GM21737 (cell line): ENCODE results near the gene OLR1.

Experiments used
- ATAC-seq: cut with Tn5 transposase; IDR thresholded peaks from one replicate; pipeline ENCODE4 v1.9.1; 2021; ENCODE audit warnings: mild to moderate bottlenecking, moderate library complexity; ENCODE audit not compliant: unreplicated experiment

OLR1 gene

DNA sequence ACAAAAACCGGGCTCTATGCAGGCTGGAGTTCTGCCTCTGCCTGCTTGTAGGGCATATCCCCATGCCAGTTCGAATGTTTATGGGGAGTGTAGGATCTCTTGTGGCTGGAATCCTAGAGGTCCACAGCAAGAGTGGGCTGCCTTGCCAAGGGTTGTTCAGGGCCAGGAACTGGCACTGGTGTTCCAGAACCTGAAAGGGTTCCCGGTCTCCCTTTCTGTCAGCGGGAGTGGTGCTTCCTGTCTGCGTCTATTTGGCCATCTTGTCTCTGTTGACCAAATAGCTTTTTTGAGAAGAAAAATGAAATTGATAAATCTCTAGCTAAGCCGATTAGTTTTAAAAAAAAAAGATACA is 17.8 kb downstream of the OLR1 start:
- ATAC-seq, result no peak

DNA sequence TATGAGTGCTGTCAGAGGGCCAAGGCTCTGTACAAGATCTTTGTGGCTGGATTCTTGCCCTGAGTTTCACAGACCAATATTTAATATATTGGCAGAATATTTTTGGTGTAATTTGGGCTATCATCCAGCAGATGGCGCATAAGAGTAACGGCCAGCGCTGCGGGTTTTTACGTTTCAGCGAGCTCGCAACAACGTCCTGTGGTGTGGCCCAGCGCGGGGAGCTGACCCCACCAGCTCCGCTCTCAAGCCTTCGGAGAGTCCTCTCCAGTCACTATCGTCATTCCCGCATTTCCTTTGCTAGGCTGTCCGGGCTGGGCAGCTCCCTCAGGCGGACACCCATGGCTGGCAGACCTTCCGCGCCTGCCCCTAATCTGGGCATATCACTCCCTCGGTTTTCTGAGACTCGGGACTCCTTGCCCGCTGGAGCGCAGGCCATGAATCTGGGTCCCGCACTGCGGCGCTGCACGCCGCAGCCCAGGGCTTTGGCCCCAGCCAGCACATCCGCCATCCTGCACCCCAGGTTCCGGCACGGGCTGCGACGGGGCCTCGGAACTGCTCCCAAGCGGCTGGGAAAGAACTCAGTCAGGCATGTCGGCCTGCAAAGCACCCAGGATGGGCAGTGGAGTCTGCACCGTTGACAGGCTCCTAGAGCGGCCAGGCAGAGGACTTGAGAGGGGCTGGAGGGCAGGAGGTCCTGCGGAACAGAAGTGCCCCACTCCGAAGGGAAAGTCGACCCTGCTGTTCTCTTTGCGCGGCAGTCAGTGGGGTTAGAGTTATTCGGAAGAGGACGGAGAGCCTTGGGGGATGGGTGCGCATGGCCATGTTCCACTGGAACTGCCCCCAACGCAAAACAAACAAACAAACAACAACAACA is 18.4 kb downstream of the OLR1 start:
- no peak for ATAC-seq

- no peak for ATAC-seq
These were observed 20.3 kb downstream of the OLR1 start for GRCh38 chr12:10151621-10152020.

DNA sequence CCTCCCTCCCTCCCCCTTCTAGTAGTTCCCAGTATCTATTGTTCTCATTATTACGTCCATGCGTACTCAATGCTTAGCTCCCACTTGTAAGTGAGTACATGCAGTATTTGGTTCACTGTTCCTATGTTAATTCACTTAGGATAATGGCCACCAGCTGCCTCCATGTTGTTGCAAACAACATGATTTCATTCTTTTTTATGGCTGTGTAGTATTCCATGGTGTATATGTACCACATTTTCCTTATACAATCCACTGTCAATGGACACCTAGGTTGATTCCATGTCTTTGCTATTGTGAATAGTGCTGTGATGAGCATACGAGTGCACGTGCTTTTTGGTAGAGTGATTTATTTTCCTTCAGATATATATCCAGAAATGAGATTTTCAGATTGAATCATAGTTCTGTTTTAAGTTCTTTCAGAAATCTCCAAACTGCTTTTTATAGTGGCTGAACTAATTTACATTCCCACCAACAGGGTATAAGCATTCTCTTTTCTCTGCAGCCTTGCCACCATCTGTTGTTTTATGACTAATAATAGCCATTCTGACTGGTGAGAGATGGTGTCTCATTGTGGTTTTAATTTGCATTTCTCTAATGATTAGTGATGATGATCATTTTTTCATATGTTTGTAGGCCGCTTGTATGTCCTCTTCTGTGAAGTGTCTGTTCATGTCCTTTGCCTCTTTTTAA is 24.1 kb downstream of the OLR1 start:
- ATAC-seq, result no peak

GRCh38 chr12:10142976-10143589 is 28.8 kb downstream of the OLR1 start:
- no peak for ATAC-seq

- ATAC-seq, result no peak
These were observed 31.9 kb downstream of the OLR1 start for GRCh38 chr12:10140001-10140400.

DNA sequence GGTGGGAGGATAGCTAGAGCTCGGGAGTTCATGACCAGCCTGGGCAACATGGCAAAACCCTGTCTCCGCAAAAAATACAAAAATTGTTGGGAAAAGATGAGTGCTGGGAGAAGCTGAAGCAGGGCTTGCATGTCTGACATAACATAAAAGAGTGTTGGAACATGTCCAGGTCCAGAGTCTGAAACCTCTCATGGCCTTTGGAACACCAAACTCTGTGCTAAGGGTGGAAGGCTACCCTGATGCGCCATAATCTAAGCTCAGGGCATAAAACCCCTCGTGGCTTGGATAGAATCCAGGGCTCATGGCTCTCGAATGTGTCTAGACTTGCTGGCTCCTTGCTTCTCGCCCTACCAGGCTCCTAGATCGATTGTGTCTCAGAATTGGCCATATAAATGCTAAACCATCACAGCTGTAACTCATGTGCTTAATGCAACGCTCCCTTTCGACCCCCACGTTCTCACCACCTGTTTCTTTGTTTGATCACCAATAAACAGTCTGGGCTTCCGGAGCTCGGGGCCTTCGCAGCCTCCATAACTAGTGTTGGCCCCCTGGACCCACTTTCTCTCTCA is 35.2 kb downstream of the OLR1 start:
- no peak for ATAC-seq

GRCh38 chr12:10135126-10135525 is 36.8 kb downstream of the OLR1 start:
- ATAC-seq, result no peak

- ATAC-seq, result no peak
These were observed 39.0 kb downstream of the OLR1 start for GRCh38 chr12:10132850-10133370.

DNA sequence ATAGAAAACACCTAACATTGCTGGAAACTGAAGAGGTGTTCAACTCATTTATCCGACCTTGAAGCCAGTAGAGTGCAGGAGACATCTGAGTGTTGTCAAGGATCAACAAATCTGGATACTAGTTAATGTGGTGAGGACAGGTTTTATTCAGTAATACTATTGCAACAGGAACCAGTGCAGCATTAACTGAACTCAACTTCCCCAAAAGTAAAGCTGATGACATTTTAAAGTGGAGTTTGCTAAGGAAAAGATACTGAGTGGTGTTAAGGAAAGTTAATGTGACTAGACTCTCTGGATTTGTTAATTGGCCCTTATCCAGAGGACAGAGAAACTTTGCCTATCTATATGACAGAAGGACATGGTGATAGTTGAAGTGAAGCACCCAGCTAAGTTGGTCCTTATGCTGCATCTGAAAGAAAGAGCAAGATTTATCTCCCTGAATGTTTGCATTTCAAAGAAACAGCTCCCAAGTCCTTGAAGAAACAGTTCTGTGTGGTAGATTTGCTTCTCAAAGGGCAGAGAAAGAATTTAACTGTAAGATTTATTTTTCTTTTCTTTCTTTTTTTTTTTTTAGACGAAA is 40.7 kb downstream of the OLR1 start:
- ATAC-seq, result no peak

DNA sequence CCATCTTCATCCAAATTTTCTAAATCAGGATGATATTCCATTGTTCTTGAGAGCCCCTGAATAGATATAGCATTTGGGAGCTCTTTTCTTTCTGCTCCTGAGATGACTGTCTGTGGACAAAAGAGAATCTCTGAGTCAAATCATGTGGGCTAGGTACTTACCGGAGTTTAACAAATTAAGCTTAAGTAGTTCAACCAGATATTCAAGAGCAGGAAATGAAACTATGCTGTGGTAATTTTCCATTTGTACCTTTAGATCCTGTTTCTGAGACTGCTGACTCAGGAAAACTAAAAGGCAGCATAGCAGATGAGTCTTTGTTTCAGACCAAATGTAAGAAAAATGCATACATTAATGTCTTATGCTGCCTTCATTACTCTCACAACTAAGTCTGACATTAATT is 41.9 kb downstream of the OLR1 start, which contains the start of gene CLEC7A:
Gene CLEC7A, minus strand, starts transcription at position 158 of the 400 bp plus-strand sequence. Its CDS starts 117 bp downstream, at position 41.
- ATAC-seq, result no peak

DNA sequence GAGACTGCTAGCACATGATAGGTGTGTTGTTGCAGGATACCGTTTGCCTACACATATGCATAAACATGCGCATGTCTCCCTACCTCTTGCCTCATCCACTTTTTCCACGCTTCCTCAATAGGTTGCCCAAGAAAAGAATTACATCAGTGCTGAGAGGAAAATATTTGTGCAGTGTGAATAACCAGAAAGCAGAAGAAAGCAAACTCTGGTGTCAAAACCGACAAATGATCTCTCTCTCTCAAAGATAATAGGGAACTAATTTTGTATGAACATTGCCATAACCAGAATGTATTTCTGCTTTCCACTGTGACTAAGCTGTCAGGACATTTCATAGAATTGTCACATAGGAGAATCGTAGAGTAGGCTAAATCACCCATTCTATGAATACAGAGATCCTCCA is 43.2 kb downstream of the OLR1 start:
- no peak for ATAC-seq

GRCh38 chr12:10126413-10126812 is 45.5 kb downstream of the OLR1 start:
- ATAC-seq, result no peak

DNA sequence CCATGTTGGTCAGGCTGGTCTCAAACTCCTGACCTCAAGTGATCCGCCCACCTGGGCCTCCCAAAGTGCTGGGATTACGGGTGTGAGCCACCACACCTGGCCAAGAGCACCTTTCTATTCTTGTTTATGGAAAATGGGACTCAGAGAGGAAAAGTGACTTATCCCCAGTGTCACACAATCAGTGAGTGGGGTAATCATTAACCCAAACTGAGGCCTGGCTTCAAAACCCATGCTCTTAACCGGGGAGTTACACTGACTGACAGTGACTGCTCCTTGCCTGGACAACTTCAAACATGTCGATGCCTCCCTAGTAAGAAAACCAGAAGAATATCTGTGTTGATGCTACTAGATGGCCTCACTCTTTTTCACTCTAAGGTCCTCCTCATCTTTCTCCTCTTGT is 49.2 kb downstream of the OLR1 start:
- ATAC-seq, result no peak

- no peak for ATAC-seq
These were observed 50.7 kb downstream of the OLR1 start for GRCh38 chr12:10121278-10121677.

- ATAC-seq, result no peak
These were observed 52.9 kb downstream of the OLR1 start for GRCh38 chr12:10119066-10119465.

GRCh38 chr12:10115890-10116289 is 56.0 kb downstream of the OLR1 start:
- no peak for ATAC-seq

DNA sequence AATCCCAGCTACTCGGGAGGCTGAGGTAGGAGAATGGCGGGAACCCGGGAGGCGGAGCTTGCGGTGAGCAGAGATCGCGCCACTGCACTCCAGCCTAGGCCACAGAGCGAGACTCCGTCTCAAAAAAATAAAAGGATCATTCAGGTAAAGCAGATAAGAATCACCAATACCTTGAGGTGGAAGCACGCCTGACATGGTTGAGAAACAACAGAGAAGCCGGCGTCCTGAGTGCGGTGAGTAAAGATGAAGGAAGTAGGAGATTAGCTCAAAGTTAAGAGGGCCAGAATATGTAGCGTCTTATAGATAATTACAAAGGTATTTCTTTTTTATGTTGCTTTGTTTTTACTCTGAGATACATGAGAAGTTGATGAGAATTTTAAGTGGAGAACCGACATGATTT is 56.6 kb downstream of the OLR1 start:
- ATAC-seq, result no peak

DNA sequence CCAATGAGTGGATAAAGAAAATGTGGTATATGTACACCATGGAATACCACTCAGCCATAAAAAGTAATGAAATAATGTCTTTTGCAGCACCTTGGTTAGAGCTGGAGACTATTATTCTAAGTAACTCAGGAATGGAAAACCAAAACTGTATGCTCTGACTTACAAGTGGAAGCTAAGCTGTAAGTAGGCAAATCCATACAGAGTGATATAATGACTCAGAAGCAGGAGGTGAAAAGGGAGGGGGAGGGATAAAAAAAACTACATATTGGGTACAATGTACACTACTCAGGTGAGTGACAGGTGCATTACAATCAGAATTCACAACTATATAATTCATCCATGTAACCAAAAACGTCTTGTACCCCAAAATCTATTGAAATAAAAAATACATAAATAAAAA is 58.0 kb downstream of the OLR1 start:
- ATAC-seq, result no peak

GRCh38 chr12:10113075-10113474 is 58.9 kb downstream of the OLR1 start:
- no peak for ATAC-seq

DNA sequence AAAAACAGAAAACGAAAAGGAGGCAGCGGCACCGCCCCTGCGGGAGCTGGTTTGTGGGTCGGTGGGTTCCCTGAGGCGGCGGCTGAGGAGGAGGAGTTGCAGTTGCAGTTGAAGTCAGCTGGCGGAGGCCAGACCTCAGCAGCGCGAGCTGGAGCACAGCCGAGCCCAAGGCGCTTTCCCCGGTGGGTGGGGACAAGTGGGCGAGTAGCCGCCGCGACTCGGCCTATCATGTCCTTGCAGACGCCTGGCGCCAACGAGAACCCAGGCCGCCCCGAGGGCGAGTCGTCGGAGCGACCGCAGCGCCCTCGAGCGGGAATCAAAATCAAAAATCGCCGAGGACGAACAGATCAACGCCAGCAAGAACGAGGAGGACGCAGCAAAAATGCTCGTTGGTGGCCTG is 60.5 kb downstream of the OLR1 start:
- no peak for ATAC-seq
